Type B pancreatic cell (in vitro differentiated cells): ENCODE measurements around the gene MBIP. TPM values are rescaled to one million over a fixed set of nuclear protein-coding genes. Genes with fewer than 3 reads are reported as not detected.

Experiments
- DNase-seq: peaks from one replicate; pipeline ENCODE4 v3.0.0; 2021; ENCODE audit warnings: mixed read lengths; ENCODE audit not compliant: unreplicated experiment; ENCODE audit errors: extremely low spot score
- H3K27ac Mint-ChIP-seq: 2 replicates; pipeline ENCODE4 v1.8.0; 2021; ENCODE audit warnings: mild to moderate bottlenecking, mixed read lengths
- H3K27me3 Mint-ChIP-seq: 2 replicates; pipeline ENCODE4 v1.8.0; 2021; ENCODE audit warnings: mixed read lengths
- H3K36me3 Mint-ChIP-seq: 2 replicates; pipeline ENCODE4 v1.8.0; 2021; ENCODE audit warnings: mixed read lengths
- H3K4me1 Mint-ChIP-seq: one replicate; pipeline ENCODE4 v1.8.0; 2021; ENCODE audit warnings: mixed read lengths; ENCODE audit not compliant: unreplicated experiment
- H3K4me3 Mint-ChIP-seq: 2 replicates; pipeline ENCODE4 v1.8.0; 2021; ENCODE audit warnings: mild to moderate bottlenecking, mixed read lengths
- H3K9me3 Mint-ChIP-seq: 2 replicates; pipeline ENCODE4 v1.8.0; 2021; ENCODE audit warnings: mixed read lengths
- CTCF ChIP-seq: fragments of 200-600 bp; sonication (generic); conservative IDR thresholded peaks from 2 replicates; pipeline ENCODE4 v1.5.0; 2021; ENCODE audit warnings: antibody characterized with exemption, mild to moderate bottlenecking
- total RNA-seq: library from RNA; stranded (reverse); gene quantifications from 2 replicates; pipeline ENCODE4 v1.2.1, GENCODE V29; 2021; ENCODE audit warnings: low replicate concordance

The MBIP gene
- total RNA-seq, 1 donor from 2014 or later, result 39.9 TPM

GRCh38 chr14:36313206-36313605 lies 7.2 kb downstream of the MBIP start:
- H3K9me3 Mint-ChIP-seq, result no peaks in the 10 kb centered on the region
- TF ChIP-seq CTCF, result no peak
- no peak overlapping the region for H3K27ac Mint-ChIP-seq
- DNase-seq, result no peak
- peaks cover 30% of the 10 kb centered on the region for H3K36me3 Mint-ChIP-seq
- no peaks in the 10 kb centered on the region for H3K27me3 Mint-ChIP-seq
- no peak overlapping the region for H3K4me3 Mint-ChIP-seq
- H3K4me1 Mint-ChIP-seq, result peaks cover 13% of the 10 kb centered on the region

- no peaks in the 10 kb centered on the region for H3K4me1 Mint-ChIP-seq
- H3K27me3 Mint-ChIP-seq, result no peaks in the 10 kb centered on the region
- H3K27ac Mint-ChIP-seq, result no peak overlapping the region
- peaks cover 59% of the 10 kb centered on the region for H3K36me3 Mint-ChIP-seq
- H3K4me3 Mint-ChIP-seq, result no peak overlapping the region
- no peaks in the 10 kb centered on the region for H3K9me3 Mint-ChIP-seq
- no peak for TF ChIP-seq CTCF
- no peak for DNase-seq
Observed at GRCh38 chr14:36306836-36307235, 13.6 kb downstream of the MBIP start.

GRCh38 chr14:36304895-36305294 lies 15.5 kb downstream of the MBIP start:
- H3K4me1 Mint-ChIP-seq, result no peaks in the 10 kb centered on the region
- TF ChIP-seq CTCF, result no peak
- no peak for DNase-seq
- H3K27ac Mint-ChIP-seq, result no peak overlapping the region
- H3K9me3 Mint-ChIP-seq, result no peaks in the 10 kb centered on the region
- H3K27me3 Mint-ChIP-seq, result no peaks in the 10 kb centered on the region
- H3K36me3 Mint-ChIP-seq, result peaks cover 47% of the 10 kb centered on the region
- no peak overlapping the region for H3K4me3 Mint-ChIP-seq

GRCh38 chr14:36303960-36304359 lies 16.5 kb downstream of the MBIP start:
- TF ChIP-seq CTCF, result no peak
- no peaks in the 10 kb centered on the region for H3K9me3 Mint-ChIP-seq
- no peak overlapping the region for H3K4me3 Mint-ChIP-seq
- no peak for DNase-seq
- H3K27me3 Mint-ChIP-seq, result no peaks in the 10 kb centered on the region
- no peaks in the 10 kb centered on the region for H3K4me1 Mint-ChIP-seq
- peaks cover 43% of the 10 kb centered on the region for H3K36me3 Mint-ChIP-seq
- H3K27ac Mint-ChIP-seq, result no peak overlapping the region

- no peak for DNase-seq
- Mint-ChIP-seq H3K4me3 (no peak overlapping the region), H3K27ac (no peak overlapping the region), H3K9me3 (no peaks in the 10 kb centered on the region), H3K27me3 (no peaks in the 10 kb centered on the region), H3K36me3 (peaks cover 46% of the 10 kb centered on the region), H3K4me1 (no peaks in the 10 kb centered on the region)
- no peak for TF ChIP-seq CTCF
Observed at GRCh38 chr14:36302823-36303222, 17.6 kb downstream of the MBIP start.

- Mint-ChIP-seq H3K27me3 (no peaks in the 10 kb centered on the region), H3K4me3 (no peak overlapping the region), H3K9me3 (no peaks in the 10 kb centered on the region), H3K27ac (no peak overlapping the region), H3K36me3 (peaks cover 57% of the 10 kb centered on the region), H3K4me1 (no peaks in the 10 kb centered on the region)
- no peak for DNase-seq
- no peak for TF ChIP-seq CTCF
Observed at GRCh38 chr14:36301159-36301558, 19.3 kb downstream of the MBIP start.
